ENCODE measurements around the gene PANK4.
"Not testable (repeated sequence)": the region's sequence is repeated elsewhere in the genome, so short reads cannot be mapped to it uniquely, and the experiment has no call there.

The PANK4 gene

GRCh38 chr1:2559509-2560298 is 33.3 kb upstream of the PANK4 start:
- in situ Hi-C loops (cut with HindIII; ENCODE audit: low sequenced_read_pairs), result no loop called here

GRCh38 chr1:2558861-2559260 is 32.5 kb upstream of the PANK4 start:
- in situ Hi-C loops (cut with HindIII; ENCODE audit: low sequenced_read_pairs), result no loop called here

GRCh38 chr1:2558420-2558819 is 32.0 kb upstream of the PANK4 start:
- in situ Hi-C loops (cut with HindIII; ENCODE audit: low sequenced_read_pairs), result no loop called here

GRCh38 chr1:2557482-2558400 is 31.3 kb upstream of the PANK4 start:
- in situ Hi-C loops (cut with HindIII; ENCODE audit: low sequenced_read_pairs), result no loop called here

GRCh38 chr1:2556678-2557481 is 30.5 kb upstream of the PANK4 start:
- in situ Hi-C loops (cut with HindIII; ENCODE audit: low sequenced_read_pairs), result no loop called here

GRCh38 chr1:2556277-2556677 is 29.9 kb upstream of the PANK4 start, which contains the start of gene TNFRSF14:
TNFRSF14 (plus strand) TSS chr1:2556371; CDS start chr1:2556665, 294 bp downstream.
- in situ Hi-C loops (cut with HindIII; ENCODE audit: low sequenced_read_pairs), result no loop called here

- in situ Hi-C loops (cut with HindIII; ENCODE audit: low sequenced_read_pairs), result no loop called here
Measured at GRCh38 chr1:2555634-2556276, 29.4 kb upstream of the PANK4 start.

GRCh38 chr1:2554621-2555387 is 28.4 kb upstream of the PANK4 start:
- in situ Hi-C loops (cut with HindIII; ENCODE audit: low sequenced_read_pairs), result no loop called here

- in situ Hi-C loops (cut with HindIII; ENCODE audit: low sequenced_read_pairs), result no loop called here
Measured at GRCh38 chr1:2553871-2554620, 27.6 kb upstream of the PANK4 start.

GRCh38 chr1:2553076-2553475 is 26.7 kb upstream of the PANK4 start:
- in situ Hi-C loops (cut with HindIII; ENCODE audit: low sequenced_read_pairs), result not testable (repeated sequence)

GRCh38 chr1:2552189-2552588 is 25.8 kb upstream of the PANK4 start:
- in situ Hi-C loops (cut with HindIII; ENCODE audit: low sequenced_read_pairs), result no loop called here

- in situ Hi-C loops (cut with HindIII; ENCODE audit: low sequenced_read_pairs), result not testable (repeated sequence)
Measured at GRCh38 chr1:2551544-2551943, 25.1 kb upstream of the PANK4 start.

- in situ Hi-C loops (cut with HindIII; ENCODE audit: low sequenced_read_pairs), result not testable (repeated sequence)
Measured at GRCh38 chr1:2550309-2550861, 24.0 kb upstream of the PANK4 start.

- in situ Hi-C loops (cut with HindIII; ENCODE audit: low sequenced_read_pairs), result not testable (repeated sequence)
Measured at GRCh38 chr1:2549367-2550029, 23.1 kb upstream of the PANK4 start.

- in situ Hi-C loops (cut with HindIII; ENCODE audit: low sequenced_read_pairs), result no loop called here
Measured at GRCh38 chr1:2548068-2548589, 21.7 kb upstream of the PANK4 start.

GRCh38 chr1:2547210-2548067 is 21.0 kb upstream of the PANK4 start:
- in situ Hi-C loops (cut with HindIII; ENCODE audit: low sequenced_read_pairs), result no loop called here

Data from endothelial cell of hepatic sinusoid (primary cell).